ENCODE measurements around the gene LMAN1. TPM values are rescaled to one million over a fixed set of nuclear protein-coding genes. Genes with fewer than 3 reads are reported as not detected.

Gene LMAN1
- total RNA-seq, 1 experiment from 2014 or later = 73.7 TPM

GRCh38 chr18:59279193-59279592 is 79.9 kb downstream of the LMAN1 start:
- Histone ChIP-seq H3K27me3 (ENCODE audit: insufficient read depth, low read length) (peaks cover 68% of the 10 kb centered on the region), H3K9me3 (ENCODE audit: control insufficient read depth in 1 of 2, insufficient read depth in 1 of 2, low read depth in 1 of 2, low read length in 2 of 2) (no peaks in the 10 kb centered on the region), H3K9ac (ENCODE audit: low read length) (no peak overlapping the region), H3K4me2 (ENCODE audit: low read length) (no peak overlapping the region), H3K4me1 (ENCODE audit: control insufficient read depth in 1 of 2, insufficient read depth in 2 of 2, low read length in 2 of 2) (no peaks in the 10 kb centered on the region), H3K27ac (ENCODE audit: low read depth, low read length) (no peak overlapping the region), H2AFZ (ENCODE audit: low read depth, low read length, poor library complexity, severe bottlenecking) (no peak overlapping the region), H3K36me3 (ENCODE audit: control insufficient read depth in 1 of 2, insufficient read depth in 2 of 2, low read length in 2 of 2) (no peaks in the 10 kb centered on the region), H3K79me2 (ENCODE audit: insufficient read depth, low read length) (no peaks in the 10 kb centered on the region), H3K9me2 (ENCODE audit: insufficient read depth) (no peaks in the 10 kb centered on the region), H3K4me3 (replicated peaks in 1 of 2; ENCODE audit: low read depth in 1 of 2, low read length in 2 of 2) (no peak overlapping the region), H4K20me1 (ENCODE audit: insufficient read depth) (no peaks in the 10 kb centered on the region)
- no peak for TF ChIP-seq POLR2AphosphoS5 (IDR thresholded peaks at IDR 0.05; ENCODE audit: low read depth, low read length)
- TF ChIP-seq EGR1 (IDR thresholded peaks at IDR 0.05; ENCODE audit: low read depth) = no peak
- ChIA-PET POLR2A (interaction anchor here (0.6 kb wide), 1 partner anchor 507 kb away, joined by 7 read pairs; no protein-coding TSS in a partner anchor), RAD21 (ENCODE audit: low non-redundant PET in 1 of 2, low total read pairs in 2 of 2, uncharacterized antibody in 2 of 2, unreplicated experiment in 2 of 2) (no interaction called here), CTCF (no interaction called here)
- no TSS peak for BruUV-seq (replicated peaks)
- intact Hi-C loops (cut with micrococcal nuclease) = no loop called here
- ATAC-seq (no peak), DNase-seq (ENCODE audit: low read depth, low spot score) (no peak)

GRCh38 chr18:59278793-59279192 is 80.3 kb downstream of the LMAN1 start:
- intact Hi-C loops (cut with micrococcal nuclease) = no loop called here
- DNase-seq (ENCODE audit: low read depth, low spot score) (no peak), ATAC-seq (no peak)
- Histone ChIP-seq H3K27me3 (ENCODE audit: insufficient read depth, low read length) (peaks cover 67% of the 10 kb centered on the region), H4K20me1 (ENCODE audit: insufficient read depth) (no peaks in the 10 kb centered on the region), H3K9me3 (ENCODE audit: control insufficient read depth in 1 of 2, insufficient read depth in 1 of 2, low read depth in 1 of 2, low read length in 2 of 2) (no peaks in the 10 kb centered on the region), H3K4me2 (ENCODE audit: low read length) (no peak overlapping the region), H3K79me2 (ENCODE audit: insufficient read depth, low read length) (no peaks in the 10 kb centered on the region), H3K9ac (ENCODE audit: low read length) (no peak overlapping the region), H2AFZ (ENCODE audit: low read depth, low read length, poor library complexity, severe bottlenecking) (no peak overlapping the region), H3K36me3 (ENCODE audit: control insufficient read depth in 1 of 2, insufficient read depth in 2 of 2, low read length in 2 of 2) (no peaks in the 10 kb centered on the region), H3K9me2 (ENCODE audit: insufficient read depth) (no peaks in the 10 kb centered on the region), H3K4me3 (replicated peaks in 1 of 2; ENCODE audit: low read depth in 1 of 2, low read length in 2 of 2) (no peak overlapping the region), H3K4me1 (ENCODE audit: control insufficient read depth in 1 of 2, insufficient read depth in 2 of 2, low read length in 2 of 2) (no peaks in the 10 kb centered on the region), H3K27ac (ENCODE audit: low read depth, low read length) (no peak overlapping the region)
- ChIA-PET POLR2A (interaction anchor here (0.6 kb wide), 1 partner anchor 506 kb away, joined by 7 read pairs; no protein-coding TSS in a partner anchor), CTCF (no interaction called here), RAD21 (ENCODE audit: low non-redundant PET in 1 of 2, low total read pairs in 2 of 2, uncharacterized antibody in 2 of 2, unreplicated experiment in 2 of 2) (no interaction called here)
- no TSS peak for BruUV-seq (replicated peaks)
- TF ChIP-seq, protein P1, sequence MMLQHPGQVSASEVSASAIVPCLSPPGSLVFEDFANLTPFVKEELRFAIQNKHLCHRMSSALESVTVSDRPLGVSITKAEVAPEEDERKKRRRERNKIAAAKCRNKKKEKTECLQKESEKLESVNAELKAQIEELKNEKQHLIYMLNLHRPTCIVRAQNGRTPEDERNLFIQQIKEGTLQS (IDR thresholded peaks at IDR 0.05) = no peak
- no peak for TF ChIP-seq CEBPB (IDR thresholded peaks at IDR 0.05; ENCODE audit: low read depth)

Other genes with a start within 250 kb of the LMAN1 start
- gene SEC11C, start 219.4 kb downstream of the LMAN1 start, total RNA-seq (2021; ENCODE audit: unreplicated experiment) = 42.2 TPM
- gene GRP, start 139.1 kb downstream of the LMAN1 start, total RNA-seq (2021; ENCODE audit: unreplicated experiment) = not detected
- gene RAX, start 85.8 kb downstream of the LMAN1 start, total RNA-seq (2021; ENCODE audit: unreplicated experiment) = not detected
- gene CPLX4, start 40.6 kb downstream of the LMAN1 start, total RNA-seq (2021; ENCODE audit: unreplicated experiment) = not detected

Data from HCT116 (cell line).